ENCODE measurements around the gene ZFHX3. TPM values are rescaled to one million over a fixed set of nuclear protein-coding genes. Genes with fewer than 3 reads are reported as not detected.
A peak's percentile ranks its signal among the peaks of the same experiment; 100 is the strongest.

ZFHX3 gene
- total and polyA plus RNA-seq, 4 donors = 2.6 to 32.7 (median 14.7) TPM

DNA sequence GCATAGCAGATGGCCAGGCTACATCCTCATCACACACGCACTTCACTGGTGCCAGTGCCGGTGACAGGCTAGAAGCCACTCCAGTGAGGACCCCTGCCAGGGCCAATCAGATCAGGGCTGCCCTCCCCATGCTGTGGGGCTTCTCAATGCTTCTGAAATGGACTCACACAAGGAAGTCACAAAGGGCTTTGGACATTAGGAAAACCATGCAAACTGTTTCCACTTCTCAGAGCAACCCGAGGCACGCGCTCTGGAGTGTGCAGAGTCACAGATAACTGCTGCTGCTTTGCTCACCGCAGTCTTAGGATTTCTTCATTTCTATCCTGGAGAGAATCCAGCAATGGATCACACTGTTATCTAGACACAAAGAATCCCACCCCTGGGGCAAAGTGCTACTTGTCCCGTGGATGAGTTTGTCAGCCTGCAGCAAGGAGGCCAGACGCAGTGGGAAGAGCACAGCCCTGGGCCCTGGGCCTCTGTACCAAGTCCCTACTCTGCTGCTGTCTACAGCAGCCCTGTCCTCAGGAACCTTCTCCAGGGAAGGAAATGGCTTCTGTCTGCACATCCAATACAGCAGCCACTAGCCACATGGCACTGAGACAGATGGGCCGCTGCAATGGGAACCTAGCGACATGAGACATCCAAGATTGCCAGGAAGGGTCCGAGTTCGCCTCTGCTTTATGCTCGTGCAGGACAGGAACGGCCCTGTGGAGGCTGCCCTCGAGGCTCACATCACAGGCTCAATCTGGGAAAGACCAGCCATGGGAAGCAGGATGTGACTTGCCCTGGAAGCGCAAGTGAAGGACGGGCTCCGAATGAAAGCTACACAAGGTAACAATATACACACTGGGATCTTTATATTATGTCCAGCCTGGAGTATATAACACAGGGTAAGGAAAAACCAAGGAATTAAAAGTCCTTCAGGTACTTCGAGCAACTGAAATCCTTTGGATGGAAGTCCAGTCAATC is 169.3 kb downstream of the ZFHX3 start:
- 71 to 86% methylated on average over 19 of the region's 19 CpGs for WGBS, 2 donors
- peaks cover 4 to 19% (median 7%) of the 10 kb centered on the region in 5 donors for H3K4me1 ChIP-seq (ENCODE audit: control insufficient read depth in 5 of 5, insufficient read depth in 5 of 5, low read length in 5 of 5)
- peak; percentile 21 for ATAC-seq (ENCODE audit: insufficient read depth, low FRiP score)
- peak; percentile 43 to 77 (median 68) for DNase-seq
- no peak overlapping the region for H3K9ac ChIP-seq (ENCODE audit: insufficient read depth in 1 of 2, low read length in 2 of 2)
- H3K27me3 ChIP-seq (ENCODE audit: control insufficient read depth in 3 of 3, insufficient read depth in 3 of 3, low read length in 2 of 3) = no peaks in the 10 kb centered on the region
- TF ChIP-seq, protein P1, sequence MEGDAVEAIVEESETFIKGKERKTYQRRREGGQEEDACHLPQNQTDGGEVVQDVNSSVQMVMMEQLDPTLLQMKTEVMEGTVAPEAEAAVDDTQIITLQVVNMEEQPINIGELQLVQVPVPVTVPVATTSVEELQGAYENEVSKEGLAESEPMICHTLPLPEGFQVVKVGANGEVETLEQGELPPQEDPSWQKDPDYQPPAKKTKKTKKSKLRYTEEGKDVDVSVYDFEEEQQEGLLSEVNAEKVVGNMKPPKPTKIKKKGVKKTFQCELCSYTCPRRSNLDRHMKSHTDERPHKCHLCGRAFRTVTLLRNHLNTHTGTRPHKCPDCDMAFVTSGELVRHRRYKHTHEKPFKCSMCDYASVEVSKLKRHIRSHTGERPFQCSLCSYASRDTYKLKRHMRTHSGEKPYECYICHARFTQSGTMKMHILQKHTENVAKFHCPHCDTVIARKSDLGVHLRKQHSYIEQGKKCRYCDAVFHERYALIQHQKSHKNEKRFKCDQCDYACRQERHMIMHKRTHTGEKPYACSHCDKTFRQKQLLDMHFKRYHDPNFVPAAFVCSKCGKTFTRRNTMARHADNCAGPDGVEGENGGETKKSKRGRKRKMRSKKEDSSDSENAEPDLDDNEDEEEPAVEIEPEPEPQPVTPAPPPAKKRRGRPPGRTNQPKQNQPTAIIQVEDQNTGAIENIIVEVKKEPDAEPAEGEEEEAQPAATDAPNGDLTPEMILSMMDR (IDR thresholded peaks at IDR 0.05; ENCODE audit: control extremely low read depth, extremely low read depth) = no peak
- no peak overlapping the region for H3K4me3 ChIP-seq
- H3K36me3 ChIP-seq (ENCODE audit: control insufficient read depth in 4 of 4, insufficient read depth in 4 of 4, low read length in 4 of 4) = peaks cover 0 to 3% (median 2%) of the 10 kb centered on the region in 4 donors
- H3K9me3 ChIP-seq (ENCODE audit: control insufficient read depth in 4 of 4, insufficient read depth in 3 of 4, low read length in 3 of 4) = no peaks in the 10 kb centered on the region
- H3K27ac ChIP-seq (ENCODE audit: low read depth in 1 of 2, low read length in 1 of 2) = peak overlapping the region; percentile 17 to 71

DNA sequence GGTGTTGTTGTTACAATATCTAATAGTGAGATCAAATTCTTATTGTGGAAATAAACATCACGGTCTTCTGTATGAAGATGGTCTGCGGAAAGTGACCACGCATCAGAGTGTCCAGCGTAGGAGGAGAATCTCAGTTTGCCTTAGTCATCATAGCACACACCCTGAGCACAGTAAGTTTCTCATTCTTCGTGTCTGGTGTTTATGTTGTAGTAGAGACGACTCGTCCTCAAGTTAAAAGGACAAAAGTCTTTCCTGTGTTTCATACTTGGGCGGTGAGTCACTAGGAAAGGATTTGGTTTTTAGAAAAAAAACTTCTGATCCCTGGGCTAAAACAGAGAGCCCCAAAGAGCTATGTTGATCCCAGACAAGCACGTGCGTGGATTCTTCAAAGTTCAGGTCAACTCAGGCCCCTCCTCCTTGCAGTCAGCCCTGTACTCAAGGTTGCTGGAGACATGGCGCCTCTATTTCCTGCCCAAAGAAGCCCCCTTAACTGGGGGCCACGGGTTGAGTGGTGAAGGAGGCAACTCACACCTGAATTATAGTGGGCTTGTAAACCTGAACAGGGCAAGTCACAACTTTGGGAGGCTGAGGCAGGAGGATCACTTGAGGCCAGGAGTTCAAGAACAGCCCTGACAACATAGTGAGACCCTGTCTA is 170.4 kb downstream of the ZFHX3 start:
- DNase-seq = no peak
- Histone ChIP-seq H3K36me3 (ENCODE audit: control insufficient read depth in 4 of 4, insufficient read depth in 4 of 4, low read length in 4 of 4) (peaks cover 0 to 3% (median 2%) of the 10 kb centered on the region in 4 donors), H3K9me3 (ENCODE audit: control insufficient read depth in 4 of 4, insufficient read depth in 3 of 4, low read length in 3 of 4) (no peaks in the 10 kb centered on the region), H3K9ac (ENCODE audit: insufficient read depth in 1 of 2, low read length in 2 of 2) (no peak overlapping the region), H3K27me3 (ENCODE audit: control insufficient read depth in 3 of 3, insufficient read depth in 3 of 3, low read length in 2 of 3) (no peaks in the 10 kb centered on the region), H3K4me3 (no peak overlapping the region), H3K4me1 (ENCODE audit: control insufficient read depth in 5 of 5, insufficient read depth in 5 of 5, low read length in 5 of 5) (peaks cover 0 to 19% (median 7%) of the 10 kb centered on the region in 5 donors), H3K27ac (ENCODE audit: low read depth in 1 of 2, low read length in 1 of 2) (peak overlapping the region in 1 of 2 donors; percentile 72)
- 54 to 62% methylated on average over 12 of the region's 12 CpGs for WGBS, 2 donors
- ATAC-seq (ENCODE audit: insufficient read depth, low FRiP score) = no peak
- TF ChIP-seq, protein P1 (IDR thresholded peaks at IDR 0.05; ENCODE audit: control extremely low read depth, extremely low read depth) = no peak

DNA sequence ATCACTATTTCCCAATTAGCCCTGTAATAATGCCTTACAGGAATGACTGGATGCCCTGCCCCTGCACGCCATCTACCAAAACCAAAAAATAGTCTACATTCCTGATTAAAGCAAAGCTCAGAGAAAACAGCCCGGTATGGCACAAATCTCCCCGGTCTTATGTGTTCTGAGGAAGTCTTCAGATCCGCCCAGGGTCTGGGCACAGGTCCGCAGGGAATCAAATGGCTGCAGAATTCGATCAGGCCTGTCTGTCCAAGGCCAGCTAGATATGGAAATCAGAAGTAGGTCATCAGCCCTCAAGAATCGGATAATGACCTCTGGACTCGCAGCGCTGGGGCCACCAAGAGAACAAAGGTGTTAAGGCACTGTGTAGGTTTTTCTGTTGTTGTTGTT is 171.0 kb downstream of the ZFHX3 start:
- DNase-seq = no peak
- TF ChIP-seq, protein P1 (IDR thresholded peaks at IDR 0.05; ENCODE audit: control extremely low read depth, extremely low read depth) = no peak
- 90 to 93% methylated on average over 9 of the region's 9 CpGs for whole genome bisulfite sequencing, 2 donors
- Histone ChIP-seq H3K4me3 (no peak overlapping the region), H3K9ac (ENCODE audit: insufficient read depth in 1 of 2, low read length in 2 of 2) (no peak overlapping the region), H3K36me3 (ENCODE audit: control insufficient read depth in 4 of 4, insufficient read depth in 4 of 4, low read length in 4 of 4) (peaks cover 0 to 3% (median 2%) of the 10 kb centered on the region in 4 donors), H3K27ac (ENCODE audit: low read depth in 1 of 2, low read length in 1 of 2) (no peak overlapping the region), H3K27me3 (ENCODE audit: control insufficient read depth in 3 of 3, insufficient read depth in 3 of 3, low read length in 2 of 3) (no peaks in the 10 kb centered on the region), H3K9me3 (ENCODE audit: control insufficient read depth in 4 of 4, insufficient read depth in 3 of 4, low read length in 3 of 4) (no peaks in the 10 kb centered on the region), H3K4me1 (ENCODE audit: control insufficient read depth in 5 of 5, insufficient read depth in 5 of 5, low read length in 5 of 5) (peaks cover 0 to 19% (median 7%) of the 10 kb centered on the region in 5 donors)
- ATAC-seq (ENCODE audit: insufficient read depth, low FRiP score) = no peak
